ENCODE data around the gene FDXR.

FDXR gene

DNA sequence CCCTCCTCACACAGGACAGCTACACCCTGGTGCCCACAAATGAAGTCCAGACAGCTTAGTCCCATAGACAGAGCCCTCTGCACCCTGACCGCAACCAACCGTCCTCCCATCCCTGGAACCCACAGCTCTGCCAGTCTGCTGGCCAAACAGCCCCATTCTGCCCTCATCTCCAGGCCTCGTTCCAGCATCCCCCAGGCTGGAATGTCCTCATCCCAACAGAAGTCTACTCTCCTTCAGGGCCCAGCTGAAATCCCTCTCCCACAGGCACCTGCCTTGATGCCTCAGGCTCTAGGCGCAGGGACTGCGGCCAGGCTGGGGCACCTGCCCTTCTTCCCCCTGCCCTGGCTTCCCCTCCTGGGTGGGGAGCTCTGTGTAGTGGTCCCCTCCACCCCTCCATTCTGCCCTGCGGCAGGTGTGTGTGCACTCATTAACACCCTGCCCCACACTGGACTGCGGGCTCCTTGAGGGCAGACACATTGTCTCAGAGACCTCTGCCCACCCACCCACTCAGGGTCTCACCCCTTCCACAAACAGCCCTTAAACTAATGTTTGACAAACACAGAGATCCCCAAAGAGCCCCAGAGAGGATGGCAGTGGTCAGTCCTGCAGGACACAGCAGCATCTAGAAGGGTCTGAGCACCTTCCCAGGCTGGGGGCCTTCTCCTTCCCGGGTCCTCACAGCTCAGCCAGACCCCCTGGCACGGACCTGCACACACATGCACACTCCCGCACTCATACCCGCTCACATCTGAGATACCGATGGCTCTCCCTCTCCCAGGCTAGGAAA is 13.9 kb downstream of the FDXR start:
- DNase-seq (ENCODE audit: low read depth in 2 of 2): no peak

GRCh38 chr17:74857191-74857590 is 15.6 kb downstream of the FDXR start:
- no peak for DNase-seq (ENCODE audit: low read depth in 2 of 2)

- DNase-seq (ENCODE audit: low read depth in 2 of 2): no peak
Observed at GRCh38 chr17:74856112-74856511, 16.7 kb downstream of the FDXR start.

- no peak for DNase-seq (ENCODE audit: low read depth in 2 of 2)
Observed at GRCh38 chr17:74855323-74855722, 17.5 kb downstream of the FDXR start.

- no peak for DNase-seq (ENCODE audit: low read depth in 2 of 2)
Observed at GRCh38 chr17:74854792-74855191, 18.0 kb downstream of the FDXR start.

GRCh38 chr17:74853669-74854068 is 19.1 kb downstream of the FDXR start:
- DNase-seq (ENCODE audit: low read depth in 2 of 2): no peak

GRCh38 chr17:74853048-74853397 is 19.8 kb downstream of the FDXR start:
- DNase-seq (ENCODE audit: low read depth in 2 of 2): no peak

DNA sequence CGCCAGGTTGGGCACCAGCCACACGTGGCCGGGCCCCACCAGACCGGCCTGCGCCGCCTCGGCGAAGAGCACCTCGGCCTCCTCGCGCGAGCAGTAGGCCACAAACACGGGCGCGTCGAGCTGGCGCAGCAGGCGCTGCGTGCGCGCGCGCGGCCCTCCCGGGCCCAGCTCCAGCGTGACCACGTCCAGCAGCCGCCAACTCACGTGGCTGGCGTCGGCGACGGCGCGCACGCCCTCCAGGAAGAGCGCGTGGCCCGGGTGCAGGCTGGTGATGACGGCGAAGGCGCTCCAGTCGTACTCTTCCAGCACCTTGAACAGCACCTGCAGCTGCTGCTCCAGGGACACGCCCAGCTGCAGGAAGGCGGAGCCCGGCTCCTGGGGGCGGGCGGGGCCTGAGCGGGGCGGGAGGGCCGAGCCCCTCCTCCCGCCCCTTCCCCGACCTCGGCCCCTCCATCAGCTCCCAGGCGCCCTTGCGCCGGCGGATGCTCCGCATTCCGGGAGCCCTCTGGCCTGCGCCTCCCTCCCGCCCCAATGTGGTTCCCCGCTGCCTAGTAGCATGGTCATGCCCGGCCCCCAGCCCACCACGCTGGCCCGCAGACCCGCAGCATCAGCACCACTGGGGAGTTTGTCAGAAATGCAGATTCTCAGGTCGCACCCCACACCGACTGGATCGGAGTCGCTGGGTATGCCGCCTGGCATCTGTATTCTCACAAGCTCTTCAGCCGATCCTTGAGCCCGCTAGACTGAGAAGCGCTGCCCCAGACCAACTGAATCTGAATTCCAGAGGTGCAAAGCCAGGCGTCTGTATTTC is 20.4 kb downstream of the FDXR start:
- DNase-seq (ENCODE audit: low read depth in 2 of 2): peak; percentile 44 to 59

DNA sequence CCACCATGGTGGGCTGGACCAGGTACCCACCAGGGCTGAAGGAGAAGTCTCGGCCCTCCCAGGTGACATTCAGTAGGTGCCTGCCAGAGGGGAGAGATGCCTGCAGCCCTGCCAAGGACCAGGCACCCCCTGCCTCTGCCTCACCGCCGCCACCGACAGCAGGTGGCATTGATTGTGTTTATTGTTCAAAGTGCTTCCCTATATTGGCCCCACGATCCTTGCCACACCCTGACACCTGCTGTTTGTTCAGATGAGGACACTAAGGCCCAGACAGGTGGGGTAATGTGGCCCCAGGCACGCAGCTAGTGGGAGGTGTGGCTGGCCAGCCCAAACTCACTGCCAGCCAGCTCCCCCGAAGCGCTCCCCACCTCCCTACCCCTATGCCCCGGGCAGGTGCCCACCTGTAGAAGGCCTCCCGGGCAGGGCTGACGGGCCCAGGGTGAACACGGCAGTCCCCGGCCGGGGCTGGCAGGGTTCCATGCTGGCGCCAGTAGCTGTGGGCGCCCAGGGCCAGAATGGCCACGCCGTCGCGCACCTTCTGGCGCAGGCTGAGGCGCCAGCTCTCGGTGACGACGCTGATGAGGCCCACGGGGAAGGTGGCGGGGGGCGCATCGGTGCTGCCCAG is 21.1 kb downstream of the FDXR start:
- DNase-seq (ENCODE audit: low read depth in 2 of 2): no peak

DNA sequence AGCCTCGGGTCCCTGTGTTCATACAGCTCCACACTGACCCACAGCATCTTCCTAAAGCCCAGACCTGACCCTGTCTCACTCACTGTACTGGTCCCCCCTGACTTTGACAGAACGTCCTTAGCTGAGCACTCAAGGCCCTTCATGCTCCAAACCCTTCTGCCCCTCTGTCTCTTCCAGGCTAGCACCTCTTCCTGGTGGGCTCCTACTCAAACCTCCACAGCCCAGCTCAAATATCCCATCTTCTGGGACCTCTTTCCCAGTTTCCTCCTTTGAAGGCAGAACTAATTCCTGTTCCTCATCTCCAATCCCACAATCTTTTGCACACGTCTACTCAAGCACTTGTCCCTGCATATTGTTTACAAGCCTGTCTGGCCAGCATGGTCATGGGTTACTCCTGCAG is 21.9 kb downstream of the FDXR start:
- no peak for DNase-seq (ENCODE audit: low read depth in 2 of 2)

- no peak for DNase-seq (ENCODE audit: low read depth in 2 of 2)
Observed at GRCh38 chr17:74850310-74850709, 22.5 kb downstream of the FDXR start.

- DNase-seq (ENCODE audit: low read depth in 2 of 2): no peak
Observed at GRCh38 chr17:74848656-74849399, 24.0 kb downstream of the FDXR start.

DNA sequence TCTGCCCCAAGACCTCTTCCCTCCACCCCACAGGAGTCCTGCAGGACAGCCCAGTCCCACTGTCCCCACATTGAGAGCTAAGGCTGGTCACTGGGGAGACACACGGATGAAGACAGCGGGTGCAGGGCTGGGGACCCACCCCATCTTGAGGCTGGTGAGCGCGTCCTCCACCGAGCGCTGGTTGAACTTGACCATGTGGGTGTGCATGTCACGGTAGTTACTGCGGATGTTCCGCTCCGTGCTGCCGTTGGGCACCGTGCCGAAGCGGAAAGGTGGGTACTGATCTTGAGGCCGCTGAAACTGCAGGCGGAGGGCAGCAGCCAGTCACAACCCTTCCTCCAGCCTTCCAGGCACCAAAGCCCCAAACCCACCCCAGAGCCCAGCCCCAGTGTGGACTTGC is 26.2 kb downstream of the FDXR start:
- no peak for DNase-seq (ENCODE audit: low read depth in 2 of 2)

DNA sequence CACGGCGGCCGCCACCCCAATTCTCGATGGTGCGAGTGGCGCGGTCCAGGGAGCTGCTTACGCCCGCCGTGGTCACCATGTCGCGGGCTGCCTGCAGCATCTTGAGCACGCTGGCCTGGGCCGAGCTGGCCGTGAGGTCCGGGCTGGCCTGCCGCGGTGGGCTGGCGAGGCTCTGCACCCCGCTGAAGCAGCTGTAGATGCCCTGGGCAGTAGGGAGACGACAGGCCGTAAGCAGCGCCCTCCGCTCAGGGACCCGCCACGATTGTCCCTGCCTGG is 29.5 kb downstream of the FDXR start:
- DNase-seq (ENCODE audit: low read depth in 2 of 2): no peak

GRCh38 chr17:74842599-74843351 is 30.0 kb downstream of the FDXR start:
- DNase-seq (ENCODE audit: low read depth in 2 of 2): no peak

DNA sequence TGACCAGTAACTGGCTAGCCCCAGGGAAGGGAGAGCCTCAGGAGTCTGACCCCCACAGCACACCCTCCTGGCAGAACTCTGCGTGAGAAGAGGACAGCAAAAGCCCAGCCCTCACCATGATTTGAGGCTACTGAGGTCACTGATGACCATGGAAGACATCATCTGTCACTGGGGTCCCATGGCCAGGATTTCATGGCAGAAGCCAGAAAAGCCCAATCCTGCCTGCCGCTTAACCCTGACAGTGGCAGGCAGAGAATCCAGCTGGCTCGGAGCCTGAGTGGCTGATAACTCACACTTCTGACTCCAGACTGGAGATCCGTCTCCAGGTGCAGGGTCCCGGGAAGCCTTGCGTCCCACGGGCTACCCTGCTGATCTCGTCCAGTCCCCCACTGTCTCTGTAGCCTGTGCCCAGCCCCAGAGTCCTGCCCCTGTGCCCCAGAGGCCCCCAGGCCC is 30.6 kb downstream of the FDXR start:
- no peak for DNase-seq (ENCODE audit: low read depth in 2 of 2)

- no peak for DNase-seq (ENCODE audit: low read depth in 2 of 2)
Observed at GRCh38 chr17:74840989-74841666, 31.7 kb downstream of the FDXR start.

- DNase-seq (ENCODE audit: low read depth in 2 of 2): no peak
Observed at GRCh38 chr17:74839990-74840852, 32.6 kb downstream of the FDXR start.

DNA sequence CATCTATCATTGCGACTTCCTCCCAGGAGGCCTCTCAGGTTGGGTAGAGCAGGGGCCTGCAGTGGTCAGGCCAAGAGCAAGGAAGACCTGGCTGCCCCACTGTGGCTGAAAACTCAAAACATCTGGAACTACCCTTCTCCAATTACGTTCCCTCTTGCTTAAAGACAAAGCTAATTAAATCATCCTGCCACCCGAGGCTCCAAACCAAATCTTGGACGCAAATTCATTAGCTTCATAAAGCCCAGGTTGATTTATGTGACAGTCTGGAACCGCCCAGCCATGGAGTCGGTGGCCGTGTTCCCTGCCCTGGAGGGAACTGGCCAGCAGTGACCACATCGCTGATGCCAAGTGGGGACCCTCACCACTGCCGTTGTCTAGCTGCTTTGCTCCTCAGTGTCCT is 34.5 kb downstream of the FDXR start:
- no peak for DNase-seq (ENCODE audit: low read depth in 2 of 2)
